ENCODE data around the gene DCHS2.
A peak's percentile ranks its signal among the peaks of the same experiment; 100 is the strongest.
"Not testable (repeated sequence)": the region's sequence is repeated elsewhere in the genome, so short reads cannot be mapped to it uniquely, and the experiment has no call there.

The DCHS2 gene

DNA sequence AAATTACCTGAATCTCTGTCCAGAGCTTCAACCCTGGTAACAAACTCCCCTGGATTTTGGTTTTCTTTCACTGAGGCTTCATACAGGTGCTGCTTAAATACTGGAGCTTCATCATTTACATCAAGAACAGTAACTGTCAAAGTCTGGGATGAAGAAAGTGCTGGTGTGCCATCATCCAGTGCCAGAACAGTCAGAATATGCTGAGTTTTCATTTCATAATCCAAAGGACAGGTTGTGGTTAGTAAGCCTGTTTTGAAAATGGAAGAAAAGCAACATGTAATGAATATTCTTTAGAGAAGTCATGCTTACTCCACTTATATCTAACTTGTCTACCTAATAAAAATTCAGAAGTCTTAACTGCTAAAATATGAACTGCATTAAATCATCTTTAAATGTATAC, 175.9 kb downstream of the DCHS2 start:
- no peak for DNase-seq (ENCODE audit: low read depth)

- no peak for DNase-seq (ENCODE audit: low read depth)
Observed at GRCh38 chr4:154314248-154314647, 177.4 kb downstream of the DCHS2 start.

GRCh38 chr4:154313004-154313585, 178.5 kb downstream of the DCHS2 start:
- no peak for DNase-seq (ENCODE audit: low read depth)

DNA sequence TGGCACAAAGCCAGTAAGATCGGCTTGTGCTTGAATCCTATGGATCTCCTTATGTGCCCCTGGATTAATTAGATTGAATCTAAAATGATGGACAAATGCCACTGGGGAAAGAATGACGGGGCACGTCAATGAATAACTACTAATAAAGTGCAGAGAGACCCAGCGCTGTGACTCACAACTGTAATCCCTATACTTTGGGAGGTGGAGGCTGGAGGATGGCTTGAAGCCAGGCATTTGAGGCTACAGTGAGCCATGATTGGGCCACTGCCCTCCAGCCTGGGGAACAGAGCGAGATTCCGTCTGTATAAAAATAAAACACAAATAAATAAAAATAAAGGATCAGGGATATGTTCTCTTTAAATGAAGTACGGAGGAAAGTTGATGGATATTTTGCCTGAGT, 179.4 kb downstream of the DCHS2 start:
- no peak for DNase-seq (ENCODE audit: low read depth)

DNA sequence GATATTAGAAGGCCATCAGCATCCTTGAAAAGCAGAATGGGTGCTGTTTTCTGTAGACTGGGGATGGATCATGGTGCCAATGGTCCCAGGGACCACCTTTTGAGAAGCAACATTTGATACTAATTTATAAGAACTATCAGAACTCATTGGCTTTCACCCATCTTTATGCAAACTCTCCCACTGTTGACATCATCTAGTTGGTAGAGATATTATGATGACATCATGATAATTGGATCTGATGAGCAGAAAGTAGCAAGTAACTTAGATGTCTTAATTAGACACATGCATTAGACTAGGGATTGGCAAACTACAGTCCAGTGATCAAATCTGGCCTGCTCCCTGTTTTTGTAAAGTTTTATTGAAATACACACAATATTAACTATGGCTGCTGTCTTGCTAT, 181.0 kb downstream of the DCHS2 start:
- DNase-seq (ENCODE audit: low read depth), result no peak

DNA sequence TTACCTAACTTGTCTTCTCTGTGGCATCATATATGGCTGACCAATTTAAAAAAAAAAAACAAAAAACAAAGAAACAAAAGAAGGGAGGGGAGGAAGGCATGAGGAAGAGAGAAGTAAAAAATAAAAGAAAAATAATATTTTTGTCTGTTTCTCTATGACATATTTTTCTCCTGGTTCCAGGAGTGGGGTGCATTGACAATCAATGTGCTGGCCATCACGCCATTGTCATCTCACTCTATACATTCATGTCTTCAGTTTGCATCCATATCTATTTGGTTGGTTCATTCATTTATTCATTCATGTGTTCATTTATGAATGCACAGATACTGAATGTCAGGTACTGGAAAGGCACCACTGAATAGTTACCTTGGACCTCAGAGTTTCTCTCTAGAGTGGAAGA, 183.4 kb downstream of the DCHS2 start:
- no peak for DNase-seq (ENCODE audit: low read depth)

DNA sequence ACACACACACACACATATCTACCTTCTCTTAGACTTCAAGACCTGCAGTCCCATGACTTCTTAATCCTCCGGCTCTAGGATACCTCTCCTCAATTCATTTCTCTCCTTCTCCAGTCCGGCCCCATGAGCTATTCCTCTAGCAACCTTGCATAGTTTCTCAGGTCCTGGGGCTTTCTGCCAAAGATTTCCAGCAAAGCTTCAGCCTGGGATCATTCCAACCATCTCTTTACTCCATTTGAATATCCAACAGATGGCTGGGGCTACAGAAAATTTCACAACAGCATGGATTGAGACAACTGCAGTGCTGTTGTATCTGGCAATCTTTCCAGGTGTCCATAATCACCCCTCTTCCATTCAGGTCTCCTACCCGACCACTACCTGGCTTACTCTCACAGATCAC, 184.1 kb downstream of the DCHS2 start:
- no peak for DNase-seq (ENCODE audit: low read depth)

DNA sequence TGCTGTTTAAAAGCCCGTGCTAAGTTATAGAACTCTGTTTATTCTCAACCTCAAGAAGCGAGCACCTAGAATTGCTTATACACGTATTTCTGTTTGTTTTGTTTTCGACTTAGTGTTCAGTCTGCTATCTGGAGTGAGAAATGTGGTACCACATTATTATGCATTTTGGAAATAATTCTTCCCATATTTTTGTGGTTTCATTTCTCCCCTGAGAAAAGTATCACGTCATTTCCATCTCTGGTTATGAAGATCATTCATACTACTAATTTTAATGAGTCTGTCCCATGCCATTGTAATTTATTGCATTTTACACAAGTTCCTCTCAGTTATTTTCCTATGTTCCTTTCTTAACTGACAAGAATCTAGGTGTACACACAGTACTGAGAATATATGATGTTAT, 186.0 kb downstream of the DCHS2 start:
- no peak for DNase-seq (ENCODE audit: low read depth)

DNA sequence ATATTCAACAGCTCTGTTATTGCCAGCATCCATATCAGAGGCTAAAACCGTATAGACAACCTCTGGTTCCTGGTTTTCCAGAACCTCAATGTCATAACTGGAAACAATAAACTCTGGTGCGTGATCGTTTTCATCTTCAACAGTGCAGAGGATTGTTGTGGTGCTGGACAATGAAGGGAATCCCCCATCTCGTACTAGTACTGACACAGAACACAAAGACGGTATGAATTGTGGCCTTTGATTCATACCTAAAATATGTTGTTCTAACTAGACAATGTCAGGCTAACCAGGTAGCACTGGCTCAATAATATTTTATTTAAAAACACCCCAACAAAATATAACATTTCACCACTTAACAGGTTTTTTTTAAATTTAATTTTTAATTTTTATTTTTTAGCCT, 186.9 kb downstream of the DCHS2 start:
- DNase-seq (ENCODE audit: low read depth), result no peak

DNA sequence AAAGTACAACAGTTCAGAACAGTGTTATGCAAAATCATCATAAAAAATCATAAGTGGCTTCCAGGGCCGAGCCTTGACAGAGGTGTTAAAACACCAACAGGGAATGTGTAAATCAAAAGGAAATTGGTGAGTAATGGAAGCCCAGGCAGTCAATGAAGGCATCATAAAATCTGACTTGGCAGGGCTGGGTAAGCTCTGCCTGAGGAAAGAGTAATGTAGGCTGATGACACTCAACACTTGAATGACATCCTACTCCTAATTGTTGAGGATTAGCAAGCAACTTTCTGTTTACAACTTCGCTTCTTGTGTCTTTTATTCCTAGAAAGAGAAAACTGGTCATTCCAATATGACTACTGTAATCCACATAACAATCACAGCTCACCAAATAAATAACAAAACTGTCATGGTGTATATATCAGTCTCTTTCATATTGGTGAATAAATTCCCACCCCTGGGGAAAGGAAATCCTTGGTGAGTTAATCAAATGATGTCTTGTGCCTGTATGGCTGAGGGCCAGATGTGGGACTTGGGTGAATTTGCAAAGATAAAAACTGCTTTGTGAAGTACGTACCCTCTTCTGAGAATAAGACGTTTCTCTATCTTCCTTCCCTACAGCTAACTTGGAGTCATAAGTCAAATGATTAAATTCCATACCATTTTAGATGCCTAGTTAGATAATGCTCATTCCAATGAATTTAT, 196.8 kb downstream of the DCHS2 start:
- no peak for DNase-seq (ENCODE audit: low read depth)

DNA sequence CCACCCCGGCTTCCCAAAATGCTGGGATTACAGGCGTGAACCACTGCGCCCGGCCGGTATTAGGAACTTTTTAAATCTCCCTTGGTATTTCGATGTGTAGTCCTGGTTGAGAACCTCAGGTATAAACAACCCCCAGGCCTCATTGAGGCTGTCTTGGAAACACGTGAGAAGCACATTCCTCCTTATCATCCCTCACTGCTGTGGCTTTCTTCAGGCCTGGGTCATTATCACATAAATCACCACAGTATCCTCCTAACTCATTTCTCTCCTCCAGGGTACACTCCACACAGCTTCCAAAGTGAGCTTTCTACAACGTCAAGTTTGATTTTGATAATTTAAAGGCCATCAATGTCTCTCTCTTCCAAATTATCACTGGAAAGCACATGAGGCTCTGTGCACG, 198.2 kb downstream of the DCHS2 start:
- DNase-seq (ENCODE audit: low read depth), result no peak

- DNase-seq (ENCODE audit: low read depth), result no peak
Observed at GRCh38 chr4:154292589-154292988, 199.0 kb downstream of the DCHS2 start.

- no peak for DNase-seq (ENCODE audit: low read depth)
Observed at GRCh38 chr4:154277172-154277571, 214.4 kb downstream of the DCHS2 start.

GRCh38 chr4:154276496-154276895, 215.1 kb downstream of the DCHS2 start:
- DNase-seq (ENCODE audit: low read depth), result no peak

DNA sequence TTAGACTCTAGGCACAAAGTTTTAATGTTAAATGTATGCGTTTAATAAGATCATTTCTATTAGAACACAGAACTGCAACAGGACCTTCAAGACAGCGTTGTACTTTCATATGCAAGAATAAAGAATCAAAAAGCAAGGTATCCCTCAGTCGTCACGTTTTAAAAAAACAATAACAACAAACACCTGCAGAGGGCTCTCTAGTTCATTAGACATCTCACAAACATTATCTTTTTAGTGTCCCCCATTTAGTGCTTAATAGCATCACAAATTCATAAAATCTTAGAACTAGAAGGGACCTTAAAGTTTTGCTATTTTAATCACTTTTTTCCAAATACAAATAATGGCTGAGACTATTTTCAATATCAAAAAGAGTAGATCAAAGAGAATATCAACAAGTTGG, 236.6 kb downstream of the DCHS2 start:
- no peak for DNase-seq (ENCODE audit: low read depth)

DNA sequence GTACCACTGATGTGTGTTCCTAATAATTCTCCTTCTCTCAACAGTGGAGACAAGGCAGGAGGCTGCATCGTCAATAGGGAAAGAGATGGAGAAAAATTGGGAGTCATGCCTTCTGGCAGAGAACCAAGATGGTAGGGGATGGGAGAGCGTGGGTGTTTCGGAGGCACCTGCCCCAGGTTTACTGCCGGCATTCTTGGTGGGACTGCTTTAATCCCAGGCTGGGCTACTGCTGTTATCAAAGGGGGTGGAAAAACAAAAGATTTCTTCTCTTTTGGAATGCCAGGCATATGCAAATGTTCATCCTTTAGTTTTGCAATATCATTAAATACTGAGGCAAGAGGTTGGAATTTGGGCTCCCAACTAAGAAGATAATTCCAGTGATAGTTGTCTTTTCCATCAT, 257.0 kb downstream of the DCHS2 start:
- DNase-seq (ENCODE audit: low read depth), result no peak

- peak; percentile 14 for DNase-seq (ENCODE audit: low read depth)
Observed at GRCh38 chr4:154231806-154232478, 259.7 kb downstream of the DCHS2 start.

- no peak for DNase-seq (ENCODE audit: low read depth)
Observed at GRCh38 chr4:154230723-154231122, 260.9 kb downstream of the DCHS2 start.

DNA sequence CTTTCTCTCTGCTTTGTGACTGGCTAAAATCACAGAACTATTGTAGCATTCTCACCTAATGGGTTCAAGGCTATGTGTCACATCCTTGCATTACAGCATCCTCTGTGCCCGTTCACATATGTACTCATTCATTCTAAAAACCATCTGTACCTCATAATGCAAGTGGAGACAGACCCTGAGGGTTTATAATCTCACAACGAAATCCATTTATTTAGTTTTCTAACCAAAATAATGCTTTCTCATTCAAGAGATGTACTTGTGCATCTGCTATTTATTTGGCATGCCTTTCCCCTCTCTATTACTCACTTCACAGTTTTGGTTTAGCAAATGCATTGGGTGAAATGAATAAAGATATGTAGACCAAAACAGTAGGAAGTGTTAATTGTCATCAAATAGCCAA, 261.5 kb downstream of the DCHS2 start:
- no peak for DNase-seq (ENCODE audit: low read depth)

GRCh38 chr4:154222875-154223274, 268.7 kb downstream of the DCHS2 start:
- DNase-seq (ENCODE audit: low read depth), result no peak

DNA sequence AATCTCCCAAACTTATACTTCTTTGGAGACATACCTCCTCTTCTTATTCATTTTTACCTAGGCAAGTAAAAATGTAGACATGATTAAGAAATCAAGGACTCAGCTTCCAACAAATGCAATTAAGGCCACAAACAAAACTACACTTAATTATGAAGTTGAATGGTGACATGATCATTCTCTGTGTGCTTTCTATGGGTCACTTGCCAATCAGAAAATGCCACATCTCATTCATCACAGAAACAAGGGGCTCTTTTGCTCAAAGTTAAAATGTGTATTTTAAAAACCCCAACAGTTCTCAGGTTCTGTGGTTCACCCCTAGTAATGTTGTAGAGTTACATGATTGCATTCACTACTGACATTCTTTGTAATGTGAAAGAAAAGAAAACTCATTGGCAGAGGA, 273.5 kb downstream of the DCHS2 start:
- no peak for DNase-seq (ENCODE audit: low read depth)

- not testable (repeated sequence) for DNase-seq (ENCODE audit: low read depth)
Observed at GRCh38 chr4:154217384-154217783, 274.2 kb downstream of the DCHS2 start.

GRCh38 chr4:154211506-154211905, 280.1 kb downstream of the DCHS2 start:
- no peak for DNase-seq (ENCODE audit: low read depth)

DNA sequence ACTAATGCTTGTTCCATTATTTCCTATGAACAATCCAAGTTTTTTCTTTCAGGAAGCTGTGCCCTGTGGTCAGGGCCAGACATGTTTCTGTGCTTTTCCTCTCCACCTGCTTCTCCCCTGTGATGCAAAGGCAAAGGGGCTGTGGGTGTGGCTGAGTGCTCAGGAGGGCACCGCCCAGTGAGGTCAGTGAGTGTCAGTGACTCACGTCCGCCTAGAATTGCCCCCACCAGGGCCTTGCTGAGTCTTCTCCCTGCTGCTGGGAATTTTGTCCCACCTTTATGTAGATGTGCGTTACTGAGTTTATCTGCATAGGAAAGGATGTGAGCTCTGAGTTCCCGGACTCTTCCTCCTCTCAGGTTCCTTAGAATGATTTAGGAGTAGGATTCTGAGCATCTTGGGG, 283.2 kb downstream of the DCHS2 start:
- DNase-seq (ENCODE audit: low read depth), result no peak

Measured in fibroblast of the conjunctiva (primary cell).